ENCODE measurements around the gene TNNC1. TPM values are rescaled to one million over a fixed set of nuclear protein-coding genes. Genes with fewer than 3 reads are reported as not detected.

The TNNC1 gene
- total and polyA plus RNA-seq, 4 donors = 2.6 to 20.7 (median 3.8) TPM

- no peaks in the 10 kb centered on the region for H3K4me1 ChIP-seq (ENCODE audit: control insufficient read depth in 1 of 2, insufficient read depth in 2 of 2, low read length in 2 of 2)
- intact Hi-C loops (cut with DNase I) = no loop called here
- H3K27ac ChIP-seq (ENCODE audit: low read depth in 1 of 2, low read length in 2 of 2) = no peak overlapping the region
- H3K27me3 ChIP-seq (ENCODE audit: control insufficient read depth in 1 of 2, insufficient read depth in 2 of 2, low read length in 1 of 2) = no peaks in the 10 kb centered on the region
- ATAC-seq (ENCODE audit: low FRiP score) (no peak), DNase-seq (no peak)
- H3K9me3 ChIP-seq (ENCODE audit: control insufficient read depth, low read length) = no peaks in the 10 kb centered on the region
- H3K36me3 ChIP-seq (ENCODE audit: control insufficient read depth in 1 of 2, insufficient read depth in 2 of 2, low read length in 1 of 2) = peaks cover 0 to 2% of the 10 kb centered on the region in 2 donors
- no peak overlapping the region for H3K4me3 ChIP-seq (ENCODE audit: low read length in 2 of 2)
- WGBS, 2 donors = 76 to 79% methylated on average over 7 of the region's 7 CpGs
Observed at GRCh38 chr3:52494445-52494844, 40.6 kb upstream of the TNNC1 start.

DNA sequence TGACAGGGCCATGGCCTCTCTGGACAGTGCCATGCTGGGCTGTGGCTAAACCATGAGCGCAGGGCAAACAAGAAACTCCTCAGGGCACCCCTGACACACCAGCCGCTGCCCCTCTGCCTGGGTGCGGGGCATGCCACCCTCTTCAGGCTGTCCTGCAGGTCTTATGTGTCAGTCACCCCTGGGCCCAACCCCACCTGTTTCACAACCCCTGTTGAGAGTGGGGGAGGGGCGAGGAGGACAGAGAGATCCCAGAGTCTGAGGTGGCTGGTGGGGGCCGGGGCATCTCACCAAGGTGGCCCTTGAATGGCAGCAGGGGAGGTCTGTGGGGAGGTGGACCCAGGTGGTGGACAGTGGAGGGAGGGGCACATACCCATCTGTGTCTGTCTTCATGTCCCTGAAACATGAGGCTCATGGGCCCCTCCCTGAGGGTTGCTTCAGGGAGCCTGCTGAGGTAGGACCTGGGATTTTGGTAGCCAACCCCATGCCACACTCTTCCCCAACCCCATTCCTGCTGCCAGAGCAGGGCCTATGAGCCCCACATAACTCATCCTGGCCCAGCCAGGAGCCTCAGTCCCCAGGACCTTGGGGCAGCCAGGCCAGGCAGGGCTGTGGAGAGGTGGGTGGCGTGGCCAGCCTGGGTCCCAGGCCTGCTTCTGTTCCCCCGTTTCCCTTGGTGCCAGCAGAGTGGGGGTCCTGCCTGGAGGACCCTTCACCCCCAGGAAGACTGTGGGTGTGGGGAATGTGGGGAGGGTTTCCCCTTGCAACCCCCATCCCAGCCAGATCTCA, 39.6 kb upstream of the TNNC1 start:
- Histone ChIP-seq H3K9me3 (ENCODE audit: control insufficient read depth, low read length) (no peaks in the 10 kb centered on the region), H3K27me3 (ENCODE audit: control insufficient read depth in 1 of 2, insufficient read depth in 2 of 2, low read length in 1 of 2) (no peaks in the 10 kb centered on the region), H3K27ac (ENCODE audit: low read depth in 1 of 2, low read length in 2 of 2) (no peak overlapping the region), H3K4me1 (ENCODE audit: control insufficient read depth in 1 of 2, insufficient read depth in 2 of 2, low read length in 2 of 2) (no peaks in the 10 kb centered on the region), H3K4me3 (ENCODE audit: low read length in 2 of 2) (no peak overlapping the region), H3K36me3 (ENCODE audit: control insufficient read depth in 1 of 2, insufficient read depth in 2 of 2, low read length in 1 of 2) (peaks cover 0 to 2% of the 10 kb centered on the region in 2 donors)
- intact Hi-C loops (cut with DNase I) = no loop called here
- WGBS, 2 donors = 89 to 90% methylated on average over 7 of the region's 7 CpGs
- DNase-seq (peak in 1 of 2 donors; percentile 75), ATAC-seq (ENCODE audit: low FRiP score) (no peak)

GRCh38 chr3:52492059-52492458, 38.2 kb upstream of the TNNC1 start:
- H3K4me3 ChIP-seq (ENCODE audit: low read length in 2 of 2) = no peak overlapping the region
- DNase-seq = no peak
- peaks cover 0 to 2% of the 10 kb centered on the region in 2 donors for H3K36me3 ChIP-seq (ENCODE audit: control insufficient read depth in 1 of 2, insufficient read depth in 2 of 2, low read length in 1 of 2)
- intact Hi-C loops (cut with DNase I) = no loop called here
- WGBS, 2 donors = 90 to 92% methylated on average over 21 of the region's 21 CpGs
- no peak overlapping the region for H3K27ac ChIP-seq (ENCODE audit: low read depth in 1 of 2, low read length in 2 of 2)
- no peaks in the 10 kb centered on the region for H3K9me3 ChIP-seq (ENCODE audit: control insufficient read depth, low read length)
- no peaks in the 10 kb centered on the region for H3K27me3 ChIP-seq (ENCODE audit: control insufficient read depth in 1 of 2, insufficient read depth in 2 of 2, low read length in 1 of 2)
- no peak for ATAC-seq (ENCODE audit: low FRiP score)
- no peaks in the 10 kb centered on the region for H3K4me1 ChIP-seq (ENCODE audit: control insufficient read depth in 1 of 2, insufficient read depth in 2 of 2, low read length in 2 of 2)

GRCh38 chr3:52490939-52491526, 37.2 kb upstream of the TNNC1 start:
- intact Hi-C loops (cut with DNase I) = no loop called here
- no peaks in the 10 kb centered on the region for H3K4me1 ChIP-seq (ENCODE audit: control insufficient read depth in 1 of 2, insufficient read depth in 2 of 2, low read length in 2 of 2)
- H3K9me3 ChIP-seq (ENCODE audit: control insufficient read depth, low read length) = no peaks in the 10 kb centered on the region
- H3K36me3 ChIP-seq (ENCODE audit: control insufficient read depth in 1 of 2, insufficient read depth in 2 of 2, low read length in 1 of 2) = peaks cover 0 to 2% of the 10 kb centered on the region in 2 donors
- ATAC-seq (ENCODE audit: low FRiP score) (no peak), DNase-seq (peak in 1 of 2 donors; percentile 81)
- H3K27me3 ChIP-seq (ENCODE audit: control insufficient read depth in 1 of 2, insufficient read depth in 2 of 2, low read length in 1 of 2) = no peaks in the 10 kb centered on the region
- WGBS, 2 donors = 82 to 87% methylated on average over 23 of the region's 23 CpGs
- no peak overlapping the region for H3K4me3 ChIP-seq (ENCODE audit: low read length in 2 of 2)
- H3K27ac ChIP-seq (ENCODE audit: low read depth in 1 of 2, low read length in 2 of 2) = no peak overlapping the region

GRCh38 chr3:52490035-52490938, 36.4 kb upstream of the TNNC1 start:
- no peak overlapping the region for H3K27ac ChIP-seq (ENCODE audit: low read depth in 1 of 2, low read length in 2 of 2)
- DNase-seq (no peak), ATAC-seq (ENCODE audit: low FRiP score) (no peak)
- H3K4me3 ChIP-seq (ENCODE audit: low read length in 2 of 2) = no peak overlapping the region
- no peaks in the 10 kb centered on the region for H3K27me3 ChIP-seq (ENCODE audit: control insufficient read depth in 1 of 2, insufficient read depth in 2 of 2, low read length in 1 of 2)
- no peaks in the 10 kb centered on the region for H3K9me3 ChIP-seq (ENCODE audit: control insufficient read depth, low read length)
- peaks cover 0 to 2% of the 10 kb centered on the region in 2 donors for H3K36me3 ChIP-seq (ENCODE audit: control insufficient read depth in 1 of 2, insufficient read depth in 2 of 2, low read length in 1 of 2)
- WGBS, 2 donors = 82 to 84% methylated on average over 22 of the region's 22 CpGs
- H3K4me1 ChIP-seq (ENCODE audit: control insufficient read depth in 1 of 2, insufficient read depth in 2 of 2, low read length in 2 of 2) = no peaks in the 10 kb centered on the region
- intact Hi-C loops (cut with DNase I) = no loop called here

- 89 to 90% methylated on average over 18 of the region's 18 CpGs for WGBS, 2 donors
- Histone ChIP-seq H3K9me3 (ENCODE audit: control insufficient read depth, low read length) (no peaks in the 10 kb centered on the region), H3K27me3 (ENCODE audit: control insufficient read depth in 1 of 2, insufficient read depth in 2 of 2, low read length in 1 of 2) (no peaks in the 10 kb centered on the region), H3K27ac (ENCODE audit: low read depth in 1 of 2, low read length in 2 of 2) (no peak overlapping the region), H3K36me3 (ENCODE audit: control insufficient read depth in 1 of 2, insufficient read depth in 2 of 2, low read length in 1 of 2) (peaks cover 0 to 2% of the 10 kb centered on the region in 2 donors), H3K4me1 (ENCODE audit: control insufficient read depth in 1 of 2, insufficient read depth in 2 of 2, low read length in 2 of 2) (no peaks in the 10 kb centered on the region), H3K4me3 (ENCODE audit: low read length in 2 of 2) (no peak overlapping the region)
- no peak for DNase-seq
- ATAC-seq (ENCODE audit: low FRiP score) = no peak
- intact Hi-C loops (cut with DNase I) = loop anchor here in 1 of 2 donors (5.0 kb wide), 1 partner anchor 38 kb away; no protein-coding TSS in a partner anchor
Observed at GRCh38 chr3:52489453-52489852, 35.6 kb upstream of the TNNC1 start.

DNA sequence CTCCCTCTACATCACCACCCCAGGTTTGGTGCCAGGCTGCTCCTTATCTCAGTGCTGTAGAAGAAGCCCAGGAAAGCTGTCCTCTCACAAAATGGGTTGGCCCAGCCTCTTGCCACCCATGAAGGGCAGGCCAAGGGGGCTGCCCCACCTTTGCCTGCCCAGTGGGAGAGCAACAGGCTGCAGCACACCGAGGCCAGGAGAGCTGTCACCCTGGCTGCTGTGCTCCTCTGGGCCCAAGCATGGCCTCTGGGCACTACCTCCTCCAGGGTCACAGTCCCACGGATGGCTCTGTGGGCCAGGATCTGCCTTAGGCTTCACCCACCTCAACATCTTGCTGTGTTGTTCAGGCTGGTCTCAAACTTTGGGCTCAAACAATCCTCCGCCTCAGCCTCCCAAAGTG, 34.9 kb upstream of the TNNC1 start:
- intact Hi-C loops (cut with DNase I) = loop anchor here in 1 of 2 donors (5.0 kb wide), 1 partner anchor 39 kb away; no protein-coding TSS in a partner anchor
- ATAC-seq (ENCODE audit: low FRiP score) (no peak), DNase-seq (no peak)
- Histone ChIP-seq H3K27ac (ENCODE audit: low read depth in 1 of 2, low read length in 2 of 2) (no peak overlapping the region), H3K9me3 (ENCODE audit: control insufficient read depth, low read length) (no peaks in the 10 kb centered on the region), H3K4me1 (ENCODE audit: control insufficient read depth in 1 of 2, insufficient read depth in 2 of 2, low read length in 2 of 2) (no peaks in the 10 kb centered on the region), H3K27me3 (ENCODE audit: control insufficient read depth in 1 of 2, insufficient read depth in 2 of 2, low read length in 1 of 2) (no peaks in the 10 kb centered on the region), H3K36me3 (ENCODE audit: control insufficient read depth in 1 of 2, insufficient read depth in 2 of 2, low read length in 1 of 2) (peaks cover 0 to 2% of the 10 kb centered on the region in 2 donors), H3K4me3 (ENCODE audit: low read length in 2 of 2) (no peak overlapping the region)
- WGBS, 2 donors = 87 to 89% methylated on average over 3 of the region's 3 CpGs

DNA sequence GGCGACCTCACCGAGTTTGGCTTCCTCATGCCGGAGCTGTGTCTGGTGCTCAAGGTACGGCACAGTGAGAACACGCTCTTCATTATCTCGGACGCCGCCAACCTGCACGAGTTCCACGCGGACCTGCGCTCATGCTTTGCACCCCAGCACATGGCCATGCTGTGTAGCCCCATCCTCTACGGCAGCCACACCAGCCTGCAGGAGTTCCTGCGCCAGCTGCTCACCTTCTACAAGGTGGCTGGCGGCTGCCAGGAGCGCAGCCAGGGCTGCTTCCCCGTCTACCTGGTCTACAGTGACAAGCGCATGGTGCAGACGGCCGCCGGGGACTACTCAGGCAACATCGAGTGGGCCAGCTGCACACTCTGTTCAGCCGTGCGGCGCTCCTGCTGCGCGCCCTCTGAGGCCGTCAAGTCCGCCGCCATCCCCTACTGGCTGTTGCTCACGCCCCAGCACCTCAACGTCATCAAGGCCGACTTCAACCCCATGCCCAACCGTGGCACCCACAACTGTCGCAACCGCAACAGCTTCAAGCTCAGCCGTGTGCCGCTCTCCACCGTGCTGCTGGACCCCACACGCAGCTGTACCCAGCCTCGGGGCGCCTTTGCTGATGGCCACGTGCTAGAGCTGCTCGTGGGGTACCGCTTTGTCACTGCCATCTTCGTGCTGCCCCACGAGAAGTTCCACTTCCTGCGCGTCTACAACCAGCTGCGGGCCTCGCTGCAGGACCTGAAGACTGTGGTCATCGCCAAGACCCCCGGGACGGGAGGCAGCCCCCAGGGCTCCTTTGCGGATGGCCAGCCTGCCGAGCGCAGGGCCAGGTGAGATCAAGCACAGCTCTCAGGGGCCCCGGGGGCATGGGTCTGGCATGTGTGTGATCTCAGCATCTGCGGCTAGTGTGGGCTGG, 34.2 kb upstream of the TNNC1 start:
- Histone ChIP-seq H3K36me3 (ENCODE audit: control insufficient read depth in 1 of 2, insufficient read depth in 2 of 2, low read length in 1 of 2) (peaks cover 0 to 2% of the 10 kb centered on the region in 2 donors), H3K4me1 (ENCODE audit: control insufficient read depth in 1 of 2, insufficient read depth in 2 of 2, low read length in 2 of 2) (no peaks in the 10 kb centered on the region), H3K4me3 (ENCODE audit: low read length in 2 of 2) (no peak overlapping the region), H3K9me3 (ENCODE audit: control insufficient read depth, low read length) (no peaks in the 10 kb centered on the region), H3K27me3 (ENCODE audit: control insufficient read depth in 1 of 2, insufficient read depth in 2 of 2, low read length in 1 of 2) (no peaks in the 10 kb centered on the region), H3K27ac (ENCODE audit: low read depth in 1 of 2, low read length in 2 of 2) (no peak overlapping the region)
- WGBS, 2 donors = 95 to 96% methylated on average over 59 of the region's 59 CpGs
- DNase-seq = no peak
- ATAC-seq (ENCODE audit: low FRiP score) = no peak
- intact Hi-C loops (cut with DNase I) = loop anchor here in 1 of 2 donors (5.0 kb wide), 1 partner anchor 39 kb away; no protein-coding TSS in a partner anchor

All from aorta (tissue), 5 donors.